Glutamatergic neuron (in vitro differentiated cells): ENCODE results near the gene ZNF280B. TPM values are rescaled to one million over a fixed set of nuclear protein-coding genes. Genes with fewer than 3 reads are reported as not detected.

Experiments used
- DNase-seq: peaks from one replicate; pipeline ENCODE4 v3.0.0; 2022
- H3K27ac Mint-ChIP-seq: one replicate; pipeline ENCODE4 v1.8.0; 2020; ENCODE audit warnings: mild to moderate bottlenecking, mixed read lengths, inconsistent platforms; ENCODE audit not compliant: unreplicated experiment
- H3K27me3 Mint-ChIP-seq: one replicate; pipeline ENCODE4 v1.8.0; 2020; ENCODE audit warnings: mild to moderate bottlenecking, moderate library complexity, mixed read lengths, inconsistent platforms; ENCODE audit not compliant: unreplicated experiment
- H3K36me3 Mint-ChIP-seq: one replicate; pipeline ENCODE4 v1.8.0; 2020; ENCODE audit warnings: mild to moderate bottlenecking, mixed read lengths, inconsistent platforms; ENCODE audit not compliant: unreplicated experiment
- H3K4me1 Mint-ChIP-seq: one replicate; pipeline ENCODE4 v1.8.0; 2020; ENCODE audit warnings: mild to moderate bottlenecking, low read depth, mixed read lengths, inconsistent platforms; ENCODE audit not compliant: unreplicated experiment
- H3K4me3 Mint-ChIP-seq: one replicate; pipeline ENCODE4 v1.8.0; 2020; ENCODE audit warnings: mild to moderate bottlenecking, mixed read lengths, inconsistent platforms; ENCODE audit not compliant: unreplicated experiment
- H3K9me3 Mint-ChIP-seq: one replicate; pipeline ENCODE4 v1.8.0; 2020; ENCODE audit warnings: mild to moderate bottlenecking, moderate library complexity, mixed read lengths, inconsistent platforms; ENCODE audit not compliant: unreplicated experiment
- total RNA-seq: library from RNA; stranded (reverse); fragmentation: NEBNext Ultra II Directional; extraction: Animal tissue kit (Norgen Biotek cat#: 25700); gene quantifications from one replicate; pipeline ENCODE4 v1.2.1, GENCODE V29; 2021; ENCODE audit not compliant: unreplicated experiment
- TF ChIP-seq, protein P1 (sequence below): fragments of 200-600 bp; sonication (generic); IDR thresholded peaks from one replicate; pipeline ENCODE4 v1.5.0; 2021; ENCODE audit not compliant: partially characterized antibody, unreplicated experiment

The ZNF280B gene
- total RNA-seq, 1 donor from 2014 or later: 1.8 TPM

DNA sequence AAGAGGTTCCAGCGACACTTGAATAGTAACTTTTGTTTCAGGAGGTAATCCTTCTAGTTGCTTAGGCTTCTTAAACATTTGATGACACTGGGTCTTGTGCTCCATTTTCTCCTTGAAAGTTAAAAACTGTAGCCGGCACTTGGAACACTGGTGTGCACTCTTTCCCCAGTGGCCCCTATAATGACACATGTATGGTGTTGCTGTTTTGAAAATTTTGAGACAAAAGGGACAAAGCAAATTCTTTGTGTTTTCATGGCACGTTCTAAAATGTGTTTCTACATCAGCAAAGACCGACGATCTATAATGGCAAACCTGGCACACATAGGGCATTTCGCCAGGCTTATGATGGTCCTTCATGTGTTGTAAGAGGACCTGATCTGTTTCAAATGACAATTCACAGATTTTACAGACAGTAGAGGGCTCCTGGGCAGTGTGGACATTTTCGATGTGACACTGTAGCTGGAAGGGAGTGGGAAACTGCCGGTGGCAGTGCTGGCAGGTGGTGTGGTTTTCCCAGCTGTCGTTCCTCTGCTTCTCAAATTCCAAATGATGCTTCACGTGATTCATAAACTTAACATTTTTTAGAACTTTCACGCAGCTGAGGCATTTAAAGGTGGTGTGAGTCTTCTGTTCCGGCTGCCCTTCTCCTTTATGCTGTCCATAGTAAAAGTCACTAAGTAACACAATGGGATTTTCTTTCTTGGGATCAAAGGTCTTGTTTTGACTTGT, 20.5 kb downstream of the ZNF280B start:
- Mint-ChIP-seq H3K9me3 (no peaks in the 10 kb centered on the region), H3K4me1 (no peaks in the 10 kb centered on the region), H3K27me3 (no peaks in the 10 kb centered on the region), H3K36me3 (no peaks in the 10 kb centered on the region), H3K4me3 (no peak overlapping the region), H3K27ac (no peak overlapping the region)
- TF ChIP-seq, protein P1, sequence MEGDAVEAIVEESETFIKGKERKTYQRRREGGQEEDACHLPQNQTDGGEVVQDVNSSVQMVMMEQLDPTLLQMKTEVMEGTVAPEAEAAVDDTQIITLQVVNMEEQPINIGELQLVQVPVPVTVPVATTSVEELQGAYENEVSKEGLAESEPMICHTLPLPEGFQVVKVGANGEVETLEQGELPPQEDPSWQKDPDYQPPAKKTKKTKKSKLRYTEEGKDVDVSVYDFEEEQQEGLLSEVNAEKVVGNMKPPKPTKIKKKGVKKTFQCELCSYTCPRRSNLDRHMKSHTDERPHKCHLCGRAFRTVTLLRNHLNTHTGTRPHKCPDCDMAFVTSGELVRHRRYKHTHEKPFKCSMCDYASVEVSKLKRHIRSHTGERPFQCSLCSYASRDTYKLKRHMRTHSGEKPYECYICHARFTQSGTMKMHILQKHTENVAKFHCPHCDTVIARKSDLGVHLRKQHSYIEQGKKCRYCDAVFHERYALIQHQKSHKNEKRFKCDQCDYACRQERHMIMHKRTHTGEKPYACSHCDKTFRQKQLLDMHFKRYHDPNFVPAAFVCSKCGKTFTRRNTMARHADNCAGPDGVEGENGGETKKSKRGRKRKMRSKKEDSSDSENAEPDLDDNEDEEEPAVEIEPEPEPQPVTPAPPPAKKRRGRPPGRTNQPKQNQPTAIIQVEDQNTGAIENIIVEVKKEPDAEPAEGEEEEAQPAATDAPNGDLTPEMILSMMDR: no peak
- DNase-seq: no peak

DNA sequence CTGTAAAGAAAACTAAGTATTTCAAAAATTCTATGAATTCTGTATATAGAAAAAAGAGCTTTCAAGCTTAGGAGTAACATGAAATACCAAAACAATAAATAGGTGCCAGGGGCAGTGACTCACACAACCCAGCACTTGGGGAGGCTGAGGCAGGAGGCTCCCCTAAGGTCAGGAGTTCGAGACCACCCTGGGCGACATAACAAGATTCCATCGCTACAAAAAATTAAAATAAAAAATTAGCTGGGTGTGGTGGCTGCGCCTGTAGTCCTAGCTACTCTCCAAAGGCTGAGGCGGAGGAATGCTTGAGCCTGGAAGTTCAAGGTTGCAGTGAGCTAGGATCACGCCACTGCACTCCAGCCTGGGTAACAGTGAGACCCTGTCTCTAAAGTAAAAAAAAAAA, 21.5 kb downstream of the ZNF280B start:
- H3K4me3 Mint-ChIP-seq: no peak overlapping the region
- no peaks in the 10 kb centered on the region for H3K4me1 Mint-ChIP-seq
- no peaks in the 10 kb centered on the region for H3K27me3 Mint-ChIP-seq
- H3K36me3 Mint-ChIP-seq: no peaks in the 10 kb centered on the region
- TF ChIP-seq, protein P1: no peak
- DNase-seq: no peak
- H3K9me3 Mint-ChIP-seq: no peaks in the 10 kb centered on the region
- H3K27ac Mint-ChIP-seq: no peak overlapping the region

DNA sequence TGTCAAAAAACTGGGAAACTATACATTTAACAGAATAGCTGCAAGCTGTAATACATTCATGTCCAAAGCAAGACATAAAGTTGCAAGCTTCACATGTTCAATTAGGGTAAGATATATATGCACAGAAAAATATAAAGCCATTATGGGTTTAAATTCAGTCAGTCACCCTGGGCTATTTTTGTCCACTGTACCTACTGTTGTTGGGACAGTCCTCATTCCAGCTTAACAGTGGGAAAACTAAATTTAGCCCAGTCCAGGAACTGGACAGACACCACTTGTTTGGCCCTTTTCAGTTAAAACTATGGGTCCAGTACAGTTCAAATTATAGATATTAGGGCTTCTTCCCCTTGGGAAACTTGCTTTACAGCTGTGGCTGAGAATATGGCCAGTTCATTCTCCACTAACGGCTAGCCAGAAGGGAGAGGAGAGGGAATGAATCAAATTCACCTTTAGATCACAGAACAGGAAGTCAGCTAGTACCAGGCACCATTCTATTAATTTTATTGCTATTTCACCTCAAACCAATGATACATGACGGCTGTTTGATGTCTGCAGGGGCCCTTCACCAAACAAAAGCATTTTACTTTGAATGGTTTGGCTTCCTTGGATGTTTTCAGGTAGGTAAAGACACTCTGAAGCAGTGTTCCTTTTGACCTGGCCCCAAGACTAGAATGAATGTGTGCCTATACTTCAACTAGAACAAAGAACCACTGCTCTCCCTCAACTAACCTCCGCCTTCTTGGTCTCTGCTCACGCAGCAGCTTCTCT, 22.2 kb downstream of the ZNF280B start:
- H3K27ac Mint-ChIP-seq: no peak overlapping the region

DNA sequence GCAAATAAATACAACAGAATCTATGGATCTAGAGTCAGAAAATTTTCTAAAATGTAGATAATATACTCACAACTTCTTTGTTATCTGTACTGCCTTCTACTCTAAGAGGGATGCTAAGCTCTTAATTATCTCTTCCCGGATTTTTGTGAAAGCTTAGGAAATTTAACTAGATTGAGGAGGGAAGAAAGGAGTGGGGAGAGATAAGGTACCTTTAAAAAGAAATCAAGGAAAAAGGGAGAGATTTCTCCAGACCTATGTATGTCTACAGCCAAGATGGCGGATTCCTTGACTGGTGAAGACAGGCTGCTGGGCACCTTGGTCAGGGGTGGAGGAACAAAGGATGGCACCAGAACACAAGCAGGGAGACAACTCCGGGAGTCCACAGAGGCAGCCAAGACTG, 23.0 kb downstream of the ZNF280B start:
- Mint-ChIP-seq H3K4me1 (no peaks in the 10 kb centered on the region), H3K27ac (no peak overlapping the region), H3K27me3 (no peaks in the 10 kb centered on the region), H3K9me3 (no peaks in the 10 kb centered on the region), H3K4me3 (no peak overlapping the region), H3K36me3 (no peaks in the 10 kb centered on the region)
- TF ChIP-seq, protein P1: no peak
- DNase-seq: no peak

More for the DNA sequence above, 22.2 kb downstream of the ZNF280B start:
- DNase-seq: no peak
- no peaks in the 10 kb centered on the region for H3K4me1 Mint-ChIP-seq
- H3K9me3 Mint-ChIP-seq: no peaks in the 10 kb centered on the region
- TF ChIP-seq, protein P1: no peak
- H3K27me3 Mint-ChIP-seq: no peaks in the 10 kb centered on the region
- H3K36me3 Mint-ChIP-seq: no peaks in the 10 kb centered on the region
- H3K4me3 Mint-ChIP-seq: no peak overlapping the region

DNA sequence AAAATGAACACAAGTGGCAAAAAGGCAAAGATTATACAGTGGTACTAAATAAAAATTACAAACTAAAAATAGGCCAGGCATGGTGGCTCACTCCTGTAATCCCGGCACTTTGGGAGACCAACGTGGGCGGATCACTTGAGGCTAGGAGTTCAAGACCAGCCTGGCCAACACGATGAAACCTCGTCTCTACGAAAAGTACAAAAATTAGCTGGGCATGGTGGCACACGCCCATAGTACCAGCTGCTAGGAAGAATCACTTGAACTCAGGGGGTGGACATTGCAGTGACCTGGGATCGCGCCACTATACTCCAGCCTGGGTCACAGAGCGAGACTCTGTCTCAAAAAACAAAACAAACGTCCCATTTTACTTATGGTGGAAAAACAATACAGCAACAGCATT, 24.5 kb downstream of the ZNF280B start:
- Mint-ChIP-seq H3K27ac (no peak overlapping the region), H3K36me3 (no peaks in the 10 kb centered on the region), H3K9me3 (no peaks in the 10 kb centered on the region), H3K4me1 (no peaks in the 10 kb centered on the region), H3K4me3 (no peak overlapping the region), H3K27me3 (no peaks in the 10 kb centered on the region)
- TF ChIP-seq, protein P1: no peak
- no peak for DNase-seq
